GM21515 (cell line): ENCODE data around the gene PAF1.

Source experiments
- ATAC-seq: cut with Tn5 transposase; IDR thresholded peaks from one replicate; pipeline ENCODE4 v1.9.1; 2021; ENCODE audit not compliant: unreplicated experiment

Gene PAF1

GRCh38 chr19:39390751-39391437 lies at the start of gene PAF1, which contains the start of gene MED29:
PAF1 (minus strand) TSS chr19:39391106; CDS start chr19:39390864, 242 bp downstream.
MED29 (plus strand) TSS chr19:39391378; CDS start chr19:39391423, 45 bp downstream.
- ATAC-seq: peak; percentile 76

- ATAC-seq: no peak
Measured at GRCh38 chr19:39438270-39438934, 47.5 kb upstream of the PAF1 start.

- no peak for ATAC-seq
Measured at GRCh38 chr19:39436350-39436716, 45.4 kb upstream of the PAF1 start.

- peak; percentile 67 for ATAC-seq
Measured at GRCh38 chr19:39435499-39436349, 44.8 kb upstream of the PAF1 start, which contains the start of gene RPS16. RPS16 (minus strand) TSS chr19:39435949; CDS start chr19:39435895, 54 bp downstream.

GRCh38 chr19:39434123-39435076 lies 43.5 kb upstream of the PAF1 start:
- no peak for ATAC-seq

- no peak for ATAC-seq
Measured at GRCh38 chr19:39433480-39434079, 42.7 kb upstream of the PAF1 start.

GRCh38 chr19:39432677-39433025 lies 41.7 kb upstream of the PAF1 start:
- no peak for ATAC-seq

GRCh38 chr19:39430675-39431593 lies 40.0 kb upstream of the PAF1 start:
- ATAC-seq: no peak

- ATAC-seq: no peak
Measured at GRCh38 chr19:39428283-39429112, 37.6 kb upstream of the PAF1 start.

GRCh38 chr19:39427707-39428106 lies 36.8 kb upstream of the PAF1 start:
- no peak for ATAC-seq

- no peak for ATAC-seq
Measured at GRCh38 chr19:39426170-39426569, 35.3 kb upstream of the PAF1 start.

- no peak for ATAC-seq
Measured at GRCh38 chr19:39425744-39426143, 34.8 kb upstream of the PAF1 start.

GRCh38 chr19:39424934-39425333 lies 34.0 kb upstream of the PAF1 start:
- ATAC-seq: no peak

GRCh38 chr19:39423258-39424086 lies 32.6 kb upstream of the PAF1 start:
- no peak for ATAC-seq

GRCh38 chr19:39422020-39422419 lies 31.1 kb upstream of the PAF1 start:
- ATAC-seq: no peak

- ATAC-seq: no peak
Measured at GRCh38 chr19:39420769-39421168, 29.9 kb upstream of the PAF1 start.

- ATAC-seq: no peak
Measured at GRCh38 chr19:39419003-39419402, 28.1 kb upstream of the PAF1 start.
